Nephron (organoid): ENCODE measurements around the gene SHISA2.
A peak's percentile ranks its signal among the peaks of the same experiment; 100 is the strongest.

Experiments
- H3K27ac Mint-ChIP-seq, 3 experiments: 2 replicates each; pipeline ENCODE4 v1.8.0; 2020; ENCODE audit warnings: mixed read lengths in 3 of 3, mild to moderate bottlenecking in 2 of 3, moderate library complexity in 1 of 3
- H3K27me3 Mint-ChIP-seq: 2 replicates; pipeline ENCODE4 v1.8.0; 2021; ENCODE audit warnings: low read depth, mild to moderate bottlenecking, moderate library complexity, mixed read lengths
- H3K36me3 Mint-ChIP-seq: 2 replicates; pipeline ENCODE4 v1.8.0; 2020; ENCODE audit warnings: low read depth, mixed read lengths
- H3K4me1 Mint-ChIP-seq: 2 replicates; pipeline ENCODE4 v1.8.0; 2020; ENCODE audit warnings: mixed read lengths
- H3K4me3 Mint-ChIP-seq, 3 experiments: 2 replicates each; pipeline ENCODE4 v1.8.0; 2020; ENCODE audit warnings: mild to moderate bottlenecking in 3 of 3, mixed read lengths in 3 of 3, moderate library complexity in 2 of 3
- H3K9me3 Mint-ChIP-seq: 2 replicates; pipeline ENCODE4 v1.8.0; 2020; ENCODE audit warnings: mixed read lengths
- CTCF ChIP-seq, 3 experiments: fragments of 200-600 bp; sonication (generic); IDR thresholded peaks; one replicate each; pipeline ENCODE4 v1.5.0; 2021; ENCODE audit warnings: antibody characterized with exemption in 3 of 3; ENCODE audit not compliant: unreplicated experiment in 3 of 3

SHISA2 gene

GRCh38 chr13:26024558-26024957 lies 27.3 kb downstream of the SHISA2 start:
- H3K27me3 Mint-ChIP-seq: no peaks in the 10 kb centered on the region
- H3K9me3 Mint-ChIP-seq: no peaks in the 10 kb centered on the region
- peaks cover 65% of the 10 kb centered on the region for H3K4me1 Mint-ChIP-seq
- peak overlapping the region; percentile 54 to 75 (median 71) for H3K27ac Mint-ChIP-seq
- no peaks in the 10 kb centered on the region for H3K36me3 Mint-ChIP-seq
- H3K4me3 Mint-ChIP-seq: peak overlapping the region in 1 of 3 experiments; percentile 1
- TF ChIP-seq CTCF (IDR thresholded peaks at IDR 0.05; ENCODE audit: unreplicated experiment in 3 of 3): no peak

GRCh38 chr13:26022538-26023292 lies 29.1 kb downstream of the SHISA2 start:
- Mint-ChIP-seq H3K27me3 (no peaks in the 10 kb centered on the region), H3K4me1 (peaks cover 80% of the 10 kb centered on the region), H3K27ac (peak overlapping the region; percentile 75 to 95 (median 86)), H3K4me3 (no peak overlapping the region), H3K36me3 (no peaks in the 10 kb centered on the region), H3K9me3 (no peaks in the 10 kb centered on the region)
- TF ChIP-seq CTCF (IDR thresholded peaks at IDR 0.05; ENCODE audit: unreplicated experiment in 3 of 3): no peak

GRCh38 chr13:26021956-26022355 lies 29.9 kb downstream of the SHISA2 start:
- TF ChIP-seq CTCF (IDR thresholded peaks at IDR 0.05; ENCODE audit: unreplicated experiment in 3 of 3): no peak
- H3K4me1 Mint-ChIP-seq: peaks cover 87% of the 10 kb centered on the region
- no peaks in the 10 kb centered on the region for H3K27me3 Mint-ChIP-seq
- no peaks in the 10 kb centered on the region for H3K9me3 Mint-ChIP-seq
- H3K36me3 Mint-ChIP-seq: no peaks in the 10 kb centered on the region
- no peak overlapping the region for H3K4me3 Mint-ChIP-seq
- peak overlapping the region; percentile 75 to 95 (median 86) for H3K27ac Mint-ChIP-seq

- Mint-ChIP-seq H3K36me3 (no peaks in the 10 kb centered on the region), H3K4me3 (no peak overlapping the region), H3K27ac (peak overlapping the region; percentile 75 to 95 (median 86)), H3K9me3 (no peaks in the 10 kb centered on the region), H3K27me3 (no peaks in the 10 kb centered on the region), H3K4me1 (peaks cover 89% of the 10 kb centered on the region)
- no peak for TF ChIP-seq CTCF (IDR thresholded peaks at IDR 0.05; ENCODE audit: unreplicated experiment in 3 of 3)
These were observed 30.3 kb downstream of the SHISA2 start for GRCh38 chr13:26021516-26021915.

GRCh38 chr13:26020891-26021290 lies 30.9 kb downstream of the SHISA2 start:
- H3K36me3 Mint-ChIP-seq: no peaks in the 10 kb centered on the region
- no peaks in the 10 kb centered on the region for H3K27me3 Mint-ChIP-seq
- peak overlapping the region; percentile 5 to 41 (median 22) for H3K4me3 Mint-ChIP-seq
- no peaks in the 10 kb centered on the region for H3K9me3 Mint-ChIP-seq
- H3K27ac Mint-ChIP-seq: peak overlapping the region; percentile 75 to 95 (median 86)
- peaks cover 91% of the 10 kb centered on the region for H3K4me1 Mint-ChIP-seq
- no peak for TF ChIP-seq CTCF (IDR thresholded peaks at IDR 0.05; ENCODE audit: unreplicated experiment in 3 of 3)
